Stomach (tissue), 9 donors: ENCODE data around the gene COL9A2. TPM values are rescaled to one million over a fixed set of nuclear protein-coding genes. Genes with fewer than 3 reads are reported as not detected.

Experiments
- DNase-seq, 2 donors: peaks; one replicate each; pipeline versions ENCODE4 v3.0.0 to v3.0.0-alpha.2; 2013 to 2019
- H3K27ac ChIP-seq, 5 donors: fragments of 200-600 bp in 4 of 5; sonication (generic) in 4 of 5; one replicate each; pipeline ENCODE4 v1.5.1; 2013 to 2019; ENCODE audit warnings: mild to moderate bottlenecking in 1 of 5, moderate library complexity in 1 of 5
- H3K27me3 ChIP-seq, 3 donors: fragments of 200-600 bp; sonication (generic); one replicate each; pipeline ENCODE4 v1.5.1; 2017 to 2019; ENCODE audit warnings: mixed run types in 1 of 3
- H3K36me3 ChIP-seq, 4 donors: fragments of 200-600 bp; sonication (generic); 1 replicate in 3 of 4; 2 replicates in 1 of 4; pipeline ENCODE4 v1.5.1; 2016 to 2019
- H3K4me1 ChIP-seq, 4 donors: fragments of 200-600 bp; sonication (generic); one replicate each; pipeline ENCODE4 v1.5.1; 2016 to 2019
- H3K4me3 ChIP-seq, 4 donors: fragments of 200-600 bp; sonication (generic) in 3 of 4; one replicate each; pipeline ENCODE4 v1.5.1; 2016 to 2019; ENCODE audit warnings: mild to moderate bottlenecking in 1 of 4
- H3K9me3 ChIP-seq, 4 donors: fragments of 200-600 bp; sonication (generic); one replicate each; pipeline ENCODE4 v1.5.1; 2016 to 2019
- EP300 ChIP-seq: sonication (generic); formaldehyde crosslinking; IDR thresholded peaks from one replicate; pipeline ENCODE4 v1.6.1; 2017; ENCODE audit warnings: antibody characterized with exemption
- POLR2A ChIP-seq, 4 donors: fragments of 450-650 bp; IDR thresholded peaks; one replicate each; pipeline ENCODE4 v1.6.1; 2016; ENCODE audit warnings: antibody characterized with exemption in 4 of 4, control low read depth in 2 of 4, mild to moderate bottlenecking in 1 of 4, moderate library complexity in 1 of 4
- POLR2AphosphoS5 ChIP-seq, 3 donors: sonication (generic); formaldehyde crosslinking; IDR thresholded peaks; one replicate each; pipeline ENCODE4 v1.6.1; 2016; ENCODE audit warnings: antibody characterized with exemption in 3 of 3
- WGBS, 5 donors: extraction: QIAGEN DNeasy Blood & Tissue Kit in 3 of 5; methylation state at CpG; one replicate each; pipeline versions ENCODE4 v1.1.5 to v1.1.7; 2013 to 2018; 5-methylcytosine and 5-hydroxymethylcytosine counted together
- intact Hi-C: fragments of 100-400 bp; cut with DNase I; formaldehyde crosslinking; loops from one replicate; pipeline ENCODE4 v1.15.1; 2023; ENCODE audit warnings: low total_unique reads
- polyA plus RNA-seq, 3 donors: library from polyadenylated mRNA; stranded (reverse); fragments of 200-250 nt; gene quantifications; one replicate each; pipeline ENCODE4 v1.2.3, GENCODE V29; 2013
- total RNA-seq, 5 donors: library from RNA; depleted of rRNA; stranded (reverse); fragments of >200 nt; gene quantifications; one replicate each; pipeline versions ENCODE4 v1.1.0 to v1.2.3, GENCODE V29; 2014 to 2016
- TF ChIP-seq, protein P1 (sequence below), 7 experiments: fragments of 450-650 bp in 4 of 7; fragments of 200-600 bp in 3 of 7; sonication (generic) in 3 of 7; IDR thresholded peaks; one replicate each; pipeline ENCODE4 v1.5.1; 2016 to 2019; ENCODE audit warnings: antibody characterized with exemption in 7 of 7, control low read depth in 2 of 7, mild to moderate bottlenecking in 1 of 7
- donor health status: healthy with polysubstance abuse.
- donor health status: Bipolar disorder and iron deficiency.
- donor health status: healthy.

The COL9A2 gene
- total and polyA plus RNA-seq, 8 donors, result 5.7 to 79.0 (median 17.7) TPM

DNA sequence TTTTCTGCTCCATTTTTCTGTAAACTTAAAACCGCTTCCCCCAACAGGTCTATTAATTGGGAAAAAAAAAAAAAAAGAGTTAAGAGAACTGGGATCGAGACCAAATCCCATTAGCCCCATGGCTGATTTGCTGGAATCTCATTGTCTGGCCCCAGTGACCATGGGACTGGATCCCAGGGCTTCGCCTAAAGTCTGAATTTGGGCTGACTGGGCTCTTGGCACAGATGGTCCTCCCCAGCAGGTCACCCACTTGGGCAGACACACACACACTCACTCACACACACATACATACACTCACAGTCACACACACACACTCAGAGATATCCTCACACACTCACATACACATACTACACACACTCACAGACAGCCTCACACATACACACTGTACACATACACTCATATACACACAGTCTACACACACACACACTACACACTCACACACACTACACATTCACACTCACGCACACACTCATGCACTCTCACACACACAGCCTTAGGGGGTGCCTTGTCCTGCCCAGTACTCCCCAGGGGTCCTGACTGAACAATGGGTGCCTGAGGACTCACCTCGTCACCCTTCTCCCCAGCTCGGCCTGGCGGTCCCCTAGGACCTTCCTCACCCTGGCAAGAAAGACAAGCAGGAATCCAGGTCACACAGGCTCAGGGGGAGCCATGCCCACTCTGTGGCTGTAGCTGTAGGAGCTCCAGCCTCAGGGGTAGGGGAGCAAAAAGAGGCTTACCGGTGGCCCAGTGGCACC lies 7.5 kb downstream of the COL9A2 start:
- DNase-seq, result no peak
- H3K27ac ChIP-seq, result no peak overlapping the region
- H3K4me3 ChIP-seq, result no peak overlapping the region
- no peaks in the 10 kb centered on the region for H3K27me3 ChIP-seq
- no peak for TF ChIP-seq POLR2AphosphoS5 (IDR thresholded peaks at IDR 0.05)
- TF ChIP-seq EP300, result no peak
- TF ChIP-seq, protein P1, sequence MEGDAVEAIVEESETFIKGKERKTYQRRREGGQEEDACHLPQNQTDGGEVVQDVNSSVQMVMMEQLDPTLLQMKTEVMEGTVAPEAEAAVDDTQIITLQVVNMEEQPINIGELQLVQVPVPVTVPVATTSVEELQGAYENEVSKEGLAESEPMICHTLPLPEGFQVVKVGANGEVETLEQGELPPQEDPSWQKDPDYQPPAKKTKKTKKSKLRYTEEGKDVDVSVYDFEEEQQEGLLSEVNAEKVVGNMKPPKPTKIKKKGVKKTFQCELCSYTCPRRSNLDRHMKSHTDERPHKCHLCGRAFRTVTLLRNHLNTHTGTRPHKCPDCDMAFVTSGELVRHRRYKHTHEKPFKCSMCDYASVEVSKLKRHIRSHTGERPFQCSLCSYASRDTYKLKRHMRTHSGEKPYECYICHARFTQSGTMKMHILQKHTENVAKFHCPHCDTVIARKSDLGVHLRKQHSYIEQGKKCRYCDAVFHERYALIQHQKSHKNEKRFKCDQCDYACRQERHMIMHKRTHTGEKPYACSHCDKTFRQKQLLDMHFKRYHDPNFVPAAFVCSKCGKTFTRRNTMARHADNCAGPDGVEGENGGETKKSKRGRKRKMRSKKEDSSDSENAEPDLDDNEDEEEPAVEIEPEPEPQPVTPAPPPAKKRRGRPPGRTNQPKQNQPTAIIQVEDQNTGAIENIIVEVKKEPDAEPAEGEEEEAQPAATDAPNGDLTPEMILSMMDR (IDR thresholded peaks at IDR 0.05), result no peak
- TF ChIP-seq POLR2A (IDR thresholded peaks at IDR 0.05), result no peak
- 70 to 91% (median 80%) methylated on average over 5 to 8 of the region's 8 CpGs for WGBS, 5 donors
- H3K36me3 ChIP-seq, result no peaks in the 10 kb centered on the region
- H3K4me1 ChIP-seq, result peaks cover 0 to 25% (median 10%) of the 10 kb centered on the region in 4 donors
- intact Hi-C loops, result no loop called here
- H3K9me3 ChIP-seq, result no peaks in the 10 kb centered on the region

DNA sequence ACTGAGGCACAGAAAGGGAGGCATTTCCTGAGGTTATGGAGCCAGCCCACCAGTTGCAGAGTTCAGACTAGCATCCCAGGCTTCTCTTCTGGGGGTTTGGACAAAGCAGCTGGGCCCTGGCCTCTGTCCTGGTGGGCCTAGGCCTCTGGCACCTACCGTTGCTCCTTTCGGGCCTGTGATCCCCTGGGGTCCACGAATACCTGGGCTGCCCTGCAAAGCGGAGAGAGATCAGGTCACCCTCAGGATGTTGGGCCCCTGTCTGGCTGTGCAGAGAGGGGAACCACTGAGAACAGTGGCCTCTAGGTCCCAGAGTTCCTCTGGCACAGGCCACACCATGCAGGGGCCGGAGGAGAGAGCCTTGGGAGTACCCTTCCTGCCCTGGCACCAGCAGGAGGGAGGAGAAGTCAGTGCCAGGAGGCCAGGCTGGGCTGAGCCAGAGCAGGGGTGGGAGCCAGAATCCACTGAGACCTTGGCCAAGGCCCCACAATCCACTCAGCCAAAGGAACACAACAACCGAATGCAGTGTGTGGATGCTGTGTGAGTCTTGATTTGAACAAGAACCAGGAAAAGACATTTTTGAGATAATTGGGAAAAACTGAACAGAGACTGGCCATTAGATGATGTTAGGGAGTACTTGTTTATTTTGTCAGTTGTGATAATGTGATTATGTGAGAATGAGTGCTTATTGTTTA lies 8.9 kb downstream of the COL9A2 start:
- DNase-seq, result peak; percentile 14 to 62
- Histone ChIP-seq H3K9me3 (no peaks in the 10 kb centered on the region), H3K27me3 (peaks cover 0 to 12% (median 0%) of the 10 kb centered on the region in 3 donors), H3K4me1 (peaks cover 0 to 23% (median 9%) of the 10 kb centered on the region in 4 donors), H3K36me3 (no peaks in the 10 kb centered on the region), H3K27ac (no peak overlapping the region), H3K4me3 (no peak overlapping the region)
- no peak for TF ChIP-seq POLR2A (IDR thresholded peaks at IDR 0.05)
- TF ChIP-seq, protein P1 (IDR thresholded peaks at IDR 0.05), result no peak
- TF ChIP-seq POLR2AphosphoS5 (IDR thresholded peaks at IDR 0.05), result no peak
- TF ChIP-seq EP300, result no peak
- intact Hi-C loops, result no loop called here
- 50 to 73% (median 68%) methylated on average over 5 to 6 of the region's 6 CpGs for WGBS, 5 donors

DNA sequence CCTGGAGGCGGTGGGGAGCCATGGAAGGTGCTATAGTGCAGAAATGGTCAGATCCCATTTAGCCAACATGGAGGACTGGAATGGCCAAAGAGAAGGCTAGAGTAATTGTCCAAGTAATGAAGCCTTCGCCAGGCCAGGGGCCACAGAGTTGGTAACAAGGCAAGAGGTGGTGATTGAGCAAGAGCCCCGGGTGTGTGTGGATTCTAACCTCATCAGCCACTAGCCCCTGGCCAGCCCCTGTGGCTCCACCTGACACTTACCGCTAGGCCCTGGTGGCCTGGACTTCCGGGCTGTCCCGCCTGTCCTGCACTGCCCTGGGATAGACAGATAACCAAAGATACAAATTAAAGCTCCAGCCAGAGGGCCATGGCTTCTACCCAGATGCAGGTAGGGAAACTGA lies 9.9 kb downstream of the COL9A2 start:
- Histone ChIP-seq H3K4me3 (no peak overlapping the region), H3K4me1 (peaks cover 0 to 15% (median 7%) of the 10 kb centered on the region in 4 donors), H3K36me3 (no peaks in the 10 kb centered on the region), H3K27ac (no peak overlapping the region), H3K27me3 (peaks cover 0 to 16% (median 0%) of the 10 kb centered on the region in 3 donors), H3K9me3 (no peaks in the 10 kb centered on the region)
- 89 to 96% (median 92%) methylated on average over 6 of the region's 6 CpGs for WGBS, 5 donors
- intact Hi-C loops, result no loop called here
- TF ChIP-seq EP300, result no peak
- no peak for TF ChIP-seq POLR2AphosphoS5 (IDR thresholded peaks at IDR 0.05)
- TF ChIP-seq, protein P1 (IDR thresholded peaks at IDR 0.05), result no peak
- no peak for TF ChIP-seq POLR2A (IDR thresholded peaks at IDR 0.05)
- DNase-seq, result no peak

DNA sequence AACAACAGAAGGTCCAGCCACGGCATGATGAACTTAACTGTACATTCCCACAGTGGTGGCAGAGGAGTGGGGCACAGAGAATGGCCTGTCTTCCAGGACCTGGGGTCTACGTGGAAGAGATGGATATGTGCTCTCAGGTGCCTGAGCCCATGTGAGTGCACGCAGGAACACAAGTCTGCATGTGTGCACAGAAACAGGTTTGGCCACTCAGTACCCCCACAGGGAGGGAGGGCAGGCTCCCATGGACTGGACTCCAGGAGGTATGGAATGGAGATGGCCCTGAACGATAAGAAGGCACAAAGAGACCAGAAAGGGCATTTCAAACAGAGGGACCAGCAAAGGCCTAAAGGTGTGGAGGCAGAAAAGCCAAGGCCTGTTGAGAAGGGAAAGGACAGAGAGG lies 10.8 kb downstream of the COL9A2 start:
- 34 to 75% (median 45%) methylated on average over 4 of the region's 4 CpGs for WGBS, 5 donors
- intact Hi-C loops, result no loop called here
- peaks cover 0 to 13% (median 5%) of the 10 kb centered on the region in 4 donors for H3K4me1 ChIP-seq

More for the DNA sequence above, 10.8 kb downstream of the COL9A2 start:
- H3K27me3 ChIP-seq, result peaks cover 0 to 16% (median 0%) of the 10 kb centered on the region in 3 donors
- no peak for TF ChIP-seq POLR2A (IDR thresholded peaks at IDR 0.05)
- TF ChIP-seq, protein P1 (IDR thresholded peaks at IDR 0.05), result no peak
- no peak for TF ChIP-seq POLR2AphosphoS5 (IDR thresholded peaks at IDR 0.05)
- TF ChIP-seq EP300, result no peak
- DNase-seq, result peak; percentile 54 to 73
- peaks cover 0 to 5% (median 2%) of the 10 kb centered on the region in 4 donors for H3K36me3 ChIP-seq
- H3K9me3 ChIP-seq, result no peaks in the 10 kb centered on the region
- H3K4me3 ChIP-seq, result no peak overlapping the region
- peak overlapping the region in 2 of 5 donors; percentile 13 to 29 for H3K27ac ChIP-seq
